H1 (cell line): Measurements from ENCODE around the gene ARPIN. TPM values are rescaled to one million over a fixed set of nuclear protein-coding genes. Genes with fewer than 3 reads are reported as not detected.

Experiments used
- CTCF ChIA-PET: fragments of 300-600 bp; sonication (Branson Sonifier 250); formaldehyde crosslinking; loops from one replicate; lab custom pipeline; 2021; ENCODE audit not compliant: partially characterized antibody; lab: Charles Lee
- POLR2A ChIA-PET: fragments of 300-600 bp; sonication (Branson Sonifier 250); formaldehyde crosslinking; loops from one replicate; lab custom pipeline; 2021; ENCODE audit warnings: inconsistent platforms; ENCODE audit not compliant: partially characterized antibody; lab: Charles Lee
- DNase-seq, 2 experiments: peaks; one replicate each; pipeline versions ENCODE4 v3.0.0 to v3.0.0-alpha.2; 2010 to 2022; ENCODE audit warnings: low spot score in 2 of 2, low read depth in 1 of 2, mixed read lengths in 1 of 2
- FAIRE-seq: peaks from 2 replicates; lab custom pipeline; 2011; peaks lifted over from hg19 to GRCh38; lab: Jason Lieb, UNC
- H2AFZ ChIP-seq: 2 replicates; pipeline ENCODE4 v1.8.1; 2012; ENCODE audit warnings: low read length, inconsistent platforms
- H2AK5ac ChIP-seq: 2 replicates; pipeline ENCODE4 v1.6.1; 2013; ENCODE audit warnings: low read depth, low read length
- H2BK120ac ChIP-seq: replicated peaks from 2 replicates; pipeline ENCODE3; 2013; ENCODE audit warnings: low read depth, low read length, inconsistent platforms
- H2BK12ac ChIP-seq: 2 replicates; pipeline ENCODE4 v1.6.1; 2013; ENCODE audit warnings: low read depth, low read length
- H2BK15ac ChIP-seq: 2 replicates; pipeline ENCODE4 v1.6.1; 2013; ENCODE audit warnings: low read length
- H2BK20ac ChIP-seq: 2 replicates; pipeline ENCODE4 v1.6.1; 2013; ENCODE audit warnings: low read length
- H2BK5ac ChIP-seq: 2 replicates; pipeline ENCODE4 v1.6.1; 2013; ENCODE audit warnings: low read depth, low read length
- H3K14ac ChIP-seq: 2 replicates; pipeline ENCODE4 v1.6.1; 2013; ENCODE audit warnings: inconsistent platforms; ENCODE audit not compliant: insufficient read length
- H3K18ac ChIP-seq: 2 replicates; pipeline ENCODE4 v1.6.1; 2013; ENCODE audit warnings: low read length; ENCODE audit errors: extremely low read depth
- H3K23ac ChIP-seq: 2 replicates; pipeline ENCODE4 v1.6.1; 2013; ENCODE audit warnings: inconsistent platforms; ENCODE audit not compliant: insufficient read length
- H3K23me2 ChIP-seq: 2 replicates; pipeline ENCODE4 v1.6.1; 2013; ENCODE audit warnings: low read depth, low read length
- H3K27ac ChIP-seq: 2 replicates; pipeline ENCODE4 v1.6.1; 2011; ENCODE audit warnings: low read depth, low read length, inconsistent platforms
- H3K27me3 ChIP-seq, 4 experiments: replicated peaks in 1 of 4; 1 replicate in 1 of 4; 2 replicates in 3 of 4; pipeline versions ENCODE4 v1.6.1 to v1.8.1; 2011 to 2013; ENCODE audit warnings: low read length in 3 of 4, mild to moderate bottlenecking in 3 of 4, inconsistent platforms in 2 of 4, mixed read lengths in 2 of 4, moderate library complexity in 1 of 4; ENCODE audit not compliant: control insufficient read depth in 3 of 4, insufficient read depth in 3 of 4; ENCODE audit errors: extremely low read depth in 1 of 4
- H3K36me3 ChIP-seq, 4 experiments: 2 replicates each; pipeline versions ENCODE4 v1.6.1 to v1.8.1; 2011 to 2013; ENCODE audit warnings: mild to moderate bottlenecking in 4 of 4, low read length in 3 of 4, moderate library complexity in 2 of 4, control low read depth in 1 of 4, inconsistent platforms in 1 of 4; ENCODE audit not compliant: insufficient read depth in 4 of 4, control insufficient read depth in 2 of 4
- H3K4ac ChIP-seq: replicated peaks from 2 replicates; pipeline ENCODE3; 2013; ENCODE audit warnings: low read length, low read depth, mixed read lengths, inconsistent platforms; ENCODE audit not compliant: insufficient read length
- H3K4me1 ChIP-seq, 4 experiments: replicated peaks in 1 of 4; 1 replicate in 1 of 4; 2 replicates in 3 of 4; pipeline versions ENCODE4 v1.6.1 to v1.8.1; 2011 to 2013; ENCODE audit warnings: low read length in 3 of 4, inconsistent platforms in 2 of 4, mixed read lengths in 1 of 4; ENCODE audit not compliant: insufficient read depth in 4 of 4, control insufficient read depth in 3 of 4
- H3K4me2 ChIP-seq, 2 experiments: 2 replicates each; pipeline versions ENCODE4 v1.6.1 to v1.8.1; 2011 to 2013; ENCODE audit warnings: low read depth in 2 of 2, low read length in 2 of 2, control low read depth in 1 of 2, inconsistent platforms in 1 of 2, mild to moderate bottlenecking in 1 of 2; ENCODE audit not compliant: insufficient read depth in 1 of 2
- H3K4me3 ChIP-seq, 4 experiments: fragments of 200-600, 300-600 bp in 1 of 4; sonication (generic), shearing (Covaris generic), sonication (Bioruptor Twin) in 1 of 4; 2 replicates each; pipeline versions ENCODE4 v1.5.1 to v1.8.1; 2011 to 2016; ENCODE audit warnings: low read length in 4 of 4, low read depth in 3 of 4, control low read depth in 2 of 4, inconsistent platforms in 2 of 4, mild to moderate bottlenecking in 2 of 4, mixed read lengths in 1 of 4, moderate library complexity in 1 of 4; ENCODE audit not compliant: insufficient read depth in 2 of 4; ENCODE audit errors: extremely low read depth in 1 of 4
- H3K56ac ChIP-seq: replicated peaks from 2 replicates; pipeline ENCODE3; 2013; ENCODE audit warnings: low read depth, mild to moderate bottlenecking, mixed read lengths, low read length, inconsistent platforms; ENCODE audit not compliant: insufficient read length
- H3K79me1 ChIP-seq: 2 replicates; pipeline ENCODE4 v1.6.1; 2013; ENCODE audit warnings: low read depth, low read length, control low read depth
- H3K79me2 ChIP-seq, 2 experiments: 2 replicates each; pipeline versions ENCODE4 v1.6.1 to v1.8.1; 2012 to 2013; ENCODE audit warnings: low read length in 2 of 2, mild to moderate bottlenecking in 2 of 2, inconsistent platforms in 1 of 2; ENCODE audit not compliant: insufficient read depth in 2 of 2, control insufficient read depth in 1 of 2
- H3K9ac ChIP-seq, 4 experiments: replicated peaks in 1 of 4; 1 replicate in 1 of 4; 2 replicates in 3 of 4; pipeline versions ENCODE4 v1.6.1 to v1.8.1; 2011 to 2013; ENCODE audit warnings: low read depth in 3 of 4, low read length in 3 of 4, control low read depth in 2 of 4, mild to moderate bottlenecking in 2 of 4, moderate library complexity in 2 of 4, inconsistent platforms in 1 of 4; ENCODE audit errors: extremely low read depth in 1 of 4
- H3K9me3 ChIP-seq, 2 experiments: 2 replicates each; pipeline versions ENCODE4 v1.6.1 to v1.8.1; 2012 to 2013; ENCODE audit warnings: mild to moderate bottlenecking in 2 of 2, moderate library complexity in 2 of 2, control low read depth in 1 of 2, inconsistent platforms in 1 of 2, low read depth in 1 of 2, low read length in 1 of 2, mixed read lengths in 1 of 2; ENCODE audit not compliant: insufficient read depth in 2 of 2
- H4K20me1 ChIP-seq, 2 experiments: replicated peaks in 1 of 2; 2 replicates each; pipeline versions ENCODE3 to v1.8.1; 2011 to 2013; ENCODE audit warnings: inconsistent platforms in 2 of 2, low read length in 2 of 2, mild to moderate bottlenecking in 1 of 2; ENCODE audit not compliant: insufficient read depth in 2 of 2, control insufficient read depth in 1 of 2
- H4K5ac ChIP-seq: 2 replicates; pipeline ENCODE4 v1.6.1; 2013; ENCODE audit warnings: low read length, low read depth, mixed read lengths, inconsistent platforms; ENCODE audit not compliant: insufficient read length
- H4K8ac ChIP-seq: 2 replicates; pipeline ENCODE4 v1.8.0; 2013; ENCODE audit warnings: mild to moderate bottlenecking, moderate library complexity, low read length, inconsistent platforms; ENCODE audit not compliant: insufficient read depth; ENCODE audit errors: extremely low read depth
- H4K91ac ChIP-seq: replicated peaks from 2 replicates; pipeline ENCODE3; 2013; ENCODE audit warnings: low read length, mixed read lengths, inconsistent platforms; ENCODE audit not compliant: insufficient read length
- MAFK ChIP-seq: IDR thresholded peaks from 2 replicates; pipeline ENCODE4 v1.6.1; 2012; ENCODE audit warnings: low read depth, mild to moderate bottlenecking, improper control_type of control experiment, low read length
- RNF2 ChIP-seq: fragments of 200-900, 300-1000 bp; sonication (generic); IDR thresholded peaks from 2 replicates; pipeline ENCODE4 v1.7.1; 2016; ENCODE audit warnings: borderline replicate concordance, low read depth, mild to moderate bottlenecking, antibody characterized with exemption, low read length; ENCODE audit not compliant: poor library complexity, severe bottlenecking; ENCODE audit errors: missing control alignments
- WGBS, 2 experiments: shearing (Covaris generic) in 1 of 2; methylation state at CpG; one replicate each; pipeline versions ENCODE4 v1.1.6 to v1.1.7; 2013 to 2015; ENCODE audit warnings: low lambda C conversion rate in 2 of 2, mixed read lengths in 2 of 2, inconsistent platforms in 1 of 2, low coverage in 1 of 2, missing lambda C conversion rate in 1 of 2; ENCODE audit not compliant: insufficient replicate concordance in 2 of 2, insufficient coverage in 1 of 2, insufficient read length in 1 of 2; ENCODE audit errors: extremely low coverage in 1 of 2, missing lambda C conversion rate in 1 of 2; 5-methylcytosine and 5-hydroxymethylcytosine counted together
- polyA plus RNA-seq, 7 experiments: library from polyadenylated mRNA; depleted of rRNA in 3 of 7; stranded (reverse) in 5 of 7; unstranded in 2 of 7; fragments of >200 nt in 5 of 7; fragments of 200-250 nt in 2 of 7; gene quantifications; 1 replicate in 5 of 7; 2 replicates in 1 of 7; 4 replicates in 1 of 7; pipeline versions ENCODE4 v1.2.1 to v1.2.3, GENCODE V29; 2011 to 2013; ENCODE audit warnings: missing spikeins in 2 of 7, mixed read lengths in 2 of 7
- total RNA-seq: library from RNA; stranded (reverse); fragmentation: NEBNext Ultra II Directional; extraction: Animal tissue kit (Norgen Biotek cat#: 25700); gene quantifications from 2 replicates; pipeline ENCODE4 v1.2.1, GENCODE V29; 2021

The ARPIN gene
- total and polyA plus RNA-seq, 2 of the 8 experiments (the other 6 are each of a cell fraction or from before 2014, with no cell fraction given) = 3.1 to 3.9 TPM

DNA sequence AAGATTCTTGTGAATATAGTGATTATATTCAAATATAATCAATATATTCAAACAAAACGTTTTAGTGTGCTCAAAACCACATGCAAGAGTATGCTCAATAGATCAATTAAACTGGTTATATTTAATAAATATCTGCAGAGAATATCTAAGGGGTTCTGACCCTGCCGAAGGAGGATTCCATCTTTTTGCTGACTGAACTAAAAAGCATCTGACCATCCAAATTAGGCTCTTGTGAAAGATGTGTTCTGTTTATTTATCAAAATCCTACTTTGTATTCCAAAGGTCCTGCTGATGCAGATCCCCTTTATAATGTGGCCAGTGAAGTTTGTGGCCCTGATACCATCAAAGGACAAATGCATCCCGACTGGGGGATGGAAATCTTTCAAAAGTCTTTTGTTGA is 41.8 kb upstream of the ARPIN start:
- no peaks in the 10 kb centered on the region for H3K36me3 ChIP-seq
- 66% methylated on average over 3 of the region's 3 CpGs; no CpG with 5 or more reads in 1 of the 2 experiments for WGBS, 2 experiments
- no peak overlapping the region for H4K8ac ChIP-seq
- no peak overlapping the region for H2AFZ ChIP-seq
- no peak overlapping the region for H4K5ac ChIP-seq
- H4K20me1 ChIP-seq = no peaks in the 10 kb centered on the region
- no peak overlapping the region for H3K18ac ChIP-seq
- no peak overlapping the region for H2BK12ac ChIP-seq
- H3K14ac ChIP-seq = no peak overlapping the region
- H3K9me3 ChIP-seq = peaks cover 0 to 4% of the 10 kb centered on the region in 2 experiments; a peak in 1 of 4 replicates
- no peak overlapping the region for H3K56ac ChIP-seq
- FAIRE-seq (no peak), DNase-seq (no peak)
- CTCF ChIA-PET = interaction anchor here (1.8 kb wide), 1 partner anchor 17 kb away, joined by 5 read pairs; no protein-coding TSS in a partner anchor
- no peaks in the 10 kb centered on the region for H3K27me3 ChIP-seq
- H4K91ac ChIP-seq = no peak overlapping the region
- no peak overlapping the region for H2BK15ac ChIP-seq
- no peak overlapping the region for H3K4ac ChIP-seq
- H3K9ac ChIP-seq = no peak overlapping the region
- H2BK5ac ChIP-seq = no peak overlapping the region
- H3K23me2 ChIP-seq = no peaks in the 10 kb centered on the region; the same call in 1 of the 2 replicates
- no peak overlapping the region for H3K4me2 ChIP-seq
- peaks cover 0 to 3% (median 0%) of the 10 kb centered on the region in 4 experiments; a peak in 1 of 7 replicates for H3K4me1 ChIP-seq
- H2AK5ac ChIP-seq = no peak overlapping the region
- no peaks in the 10 kb centered on the region for H3K79me1 ChIP-seq
- no peak overlapping the region for H2BK120ac ChIP-seq
- H3K4me3 ChIP-seq = no peak overlapping the region
- no peak overlapping the region for H2BK20ac ChIP-seq
- POLR2A ChIA-PET = no interaction called here
- no peak overlapping the region for H3K27ac ChIP-seq
- TF ChIP-seq MAFK (peak; percentile 6; the same call in 1 of the 2 replicates), RNF2 (no peak)
- H3K23ac ChIP-seq = no peak overlapping the region
- H3K79me2 ChIP-seq = no peaks in the 10 kb centered on the region
